K562 (cell line): ENCODE results near the gene PPP1R2B. TPM values are rescaled to one million over a fixed set of nuclear protein-coding genes. Genes with fewer than 3 reads are reported as not detected.

Experiments
- ATAC-seq: fragments of 200-7000 bp; cut with Tn5 transposase; 3 replicates; pipeline ENCODE4 v1.9.1; 2020; ENCODE audit warnings: moderate library complexity
- BruUV-seq: library from RNA; stranded (reverse); fragments of 400-500 nt; replicated peaks from 2 replicates; lab custom pipeline; 2021; lab: Mats Ljungman, UMichigan
- CTCF ChIA-PET: fragments of 300-600 bp; formaldehyde crosslinking; extraction: SDS; loops from one replicate; lab custom pipeline; 2021; ENCODE audit warnings: low intra/inter-chr PET ratio; lab: Yijun Ruan, JAX
- POLR2A ChIA-PET: fragments of 300-600, 350-650 bp; sonication (Branson Sonifier 250); formaldehyde crosslinking; extraction: SDS; loops from one replicate; lab custom pipeline; 2021; ENCODE audit warnings: antibody characterized with exemption, inconsistent platforms; lab: Yijun Ruan, JAX
- DNase-seq, 4 experiments: peaks; one replicate each; pipeline versions ENCODE4 v3.0.0 to v3.0.0-alpha.2; 2011 to 2018; ENCODE audit warnings: low spot score in 3 of 4, mixed read lengths in 3 of 4; ENCODE audit errors: extremely low read depth in 1 of 4
- FAIRE-seq: peaks from 2 replicates; lab custom pipeline; 2011; peaks lifted over from hg19 to GRCh38; lab: Jason Lieb, UNC
- H2AFZ ChIP-seq: 2 replicates; pipeline ENCODE4 v1.6.0; 2011; ENCODE audit warnings: low read depth, low read length, control low read depth, inconsistent platforms
- H3K27ac ChIP-seq: fragments of 200-600 bp; 3 replicates; pipeline ENCODE4 v1.8.0; 2011; ENCODE audit warnings: low read depth, mild to moderate bottlenecking, control low read depth, inconsistent platforms, low read length, moderate library complexity, mixed read lengths; ENCODE audit errors: extremely low read depth
- H3K27me3 ChIP-seq, 2 experiments: fragments of 300-600 bp in 1 of 2; 2 replicates in 1 of 2; 3 replicates in 1 of 2; pipeline versions ENCODE4 v1.6.0 to v1.8.0; 2011; ENCODE audit warnings: inconsistent platforms in 2 of 2, low read length in 2 of 2, mild to moderate bottlenecking in 1 of 2, mixed read lengths in 1 of 2, moderate library complexity in 1 of 2; ENCODE audit not compliant: control insufficient read depth in 2 of 2, insufficient read depth in 2 of 2
- H3K36me3 ChIP-seq: fragments of 300-600 bp; 3 replicates; pipeline ENCODE4 v1.8.0; 2011; ENCODE audit warnings: mild to moderate bottlenecking, low read length, inconsistent platforms; ENCODE audit not compliant: control insufficient read depth, insufficient read depth
- H3K4me1 ChIP-seq, 2 experiments: fragments of 200-600 bp in 1 of 2; replicated peaks in 1 of 2; 2 replicates in 1 of 2; 3 replicates in 1 of 2; pipeline versions ENCODE4 v1.5.1 to v1.8.0; 2011; ENCODE audit warnings: inconsistent platforms in 2 of 2, low read length in 2 of 2, mild to moderate bottlenecking in 1 of 2, mixed read lengths in 1 of 2, moderate library complexity in 1 of 2; ENCODE audit not compliant: control insufficient read depth in 2 of 2, insufficient read depth in 2 of 2
- H3K4me2 ChIP-seq: 2 replicates; pipeline ENCODE4 v1.6.1; 2011; ENCODE audit warnings: low read length, control low read depth, inconsistent platforms, mixed read lengths; ENCODE audit not compliant: insufficient read depth
- H3K4me3 ChIP-seq: fragments of 200-600 bp; sonication (generic), shearing (Covaris generic); 2 replicates; pipeline ENCODE4 v1.5.1; 2016; ENCODE audit warnings: control low read depth, inconsistent platforms
- H3K79me2 ChIP-seq: fragments of 200-600 bp; 3 replicates; pipeline ENCODE4 v1.8.0; 2011; ENCODE audit warnings: low read length, inconsistent platforms; ENCODE audit not compliant: control insufficient read depth, insufficient read depth
- H3K9ac ChIP-seq, 2 experiments: 2 replicates each; pipeline versions ENCODE4 v1.6.0 to v1.6.1; 2011; ENCODE audit warnings: low read depth in 2 of 2, low read length in 2 of 2, control low read depth in 1 of 2, inconsistent platforms in 1 of 2, mild to moderate bottlenecking in 1 of 2, mixed read lengths in 1 of 2; ENCODE audit not compliant: insufficient read depth in 1 of 2
- H3K9me1 ChIP-seq: one replicate; pipeline ENCODE4 v1.6.0; 2011; ENCODE audit warnings: inconsistent platforms, mild to moderate bottlenecking, low read length, moderate library complexity; ENCODE audit not compliant: control insufficient read depth, insufficient read depth
- H3K9me3 ChIP-seq: replicated peaks from 2 replicates; pipeline ENCODE4 v1.5.1; 2011; ENCODE audit warnings: low read depth, low read length, inconsistent platforms; ENCODE audit not compliant: control insufficient read depth, insufficient read depth
- H4K20me1 ChIP-seq: replicated peaks from 2 replicates; pipeline ENCODE4 v1.6.1; 2011; ENCODE audit warnings: low read length, inconsistent platforms, mixed read lengths; ENCODE audit not compliant: control insufficient read depth, insufficient read depth
- EP300 ChIP-seq: IDR thresholded peaks from 2 replicates; pipeline ENCODE4 v1.6.1; 2012; ENCODE audit warnings: low read length, improper control_type of control experiment
- ETV6 ChIP-seq, 3 experiments: fragments of 150-350 bp in 1 of 3; sonication (generic) in 1 of 3; formaldehyde crosslinking in 1 of 3; IDR thresholded peaks; 2 replicates each; pipeline versions ENCODE4 v1.6.1 to v1.8.0; 2014 to 2022; ENCODE audit warnings: borderline replicate concordance in 2 of 3, low read depth in 2 of 3, antibody characterized with exemption in 1 of 3, low read length in 1 of 3, mild to moderate bottlenecking in 1 of 3, missing genetic modification reagents in 1 of 3
- FOXK2 ChIP-seq, 2 experiments: fragments of 450-650 bp; IDR thresholded peaks in 1 of 2; conservative IDR thresholded peaks in 1 of 2; 2 replicates each; pipeline ENCODE4 v1.6.1; 2016; ENCODE audit warnings: low read depth in 2 of 2, mild to moderate bottlenecking in 1 of 2
- NEUROD1 ChIP-seq: fragments of 150-350 bp; IDR thresholded peaks from 2 replicates; pipeline ENCODE4 v1.6.1; 2014; ENCODE audit warnings: borderline replicate concordance, low read length, low read depth; ENCODE audit not compliant: partially characterized antibody
- POLR2G ChIP-seq: fragments of 200-400 bp; formaldehyde crosslinking; IDR thresholded peaks from 2 replicates; pipeline ENCODE4 v1.6.1; 2017; ENCODE audit warnings: low read depth, mild to moderate bottlenecking, antibody characterized with exemption, low read length, moderate library complexity
- PTBP1 ChIP-seq: fragments of 200-400 bp; formaldehyde crosslinking; IDR thresholded peaks from 2 replicates; pipeline ENCODE4 v1.6.1; 2017; ENCODE audit warnings: low read depth, low read length
- PYGO2 ChIP-seq: fragments of 450-650 bp; IDR thresholded peaks from 2 replicates; pipeline ENCODE4 v1.6.1; 2016; ENCODE audit warnings: mild to moderate bottlenecking, missing genetic modification characterization, moderate library complexity, missing compliant biosample characterization
- SIX5 ChIP-seq, 2 experiments: IDR thresholded peaks; 2 replicates each; pipeline ENCODE4 v1.6.1; 2011; ENCODE audit warnings: low read length in 2 of 2, borderline replicate concordance in 1 of 2, low read depth in 1 of 2, mild to moderate bottlenecking in 1 of 2, moderate library complexity in 1 of 2; ENCODE audit not compliant: insufficient read depth in 1 of 2
- SPI1 ChIP-seq: IDR thresholded peaks from 2 replicates; pipeline ENCODE4 v1.6.1; 2011; ENCODE audit warnings: low read depth, low read length, control low read depth, borderline replicate concordance
- ZNF232 ChIP-seq: sonication (generic); formaldehyde crosslinking; IDR thresholded peaks from 2 replicates; pipeline ENCODE4 v1.8.0; 2022; ENCODE audit warnings: mild to moderate bottlenecking, missing genetic modification reagents
- ZNF253 ChIP-seq: fragments of 250-450 bp; sonication (Bioruptor Pico); conservative IDR thresholded peaks from 2 replicates; pipeline ENCODE4 v1.6.1; 2021; ENCODE audit warnings: mild to moderate bottlenecking
- ZNF311 ChIP-seq: fragments of 250-450 bp; sonication (Bioruptor Pico); IDR thresholded peaks from 2 replicates; pipeline ENCODE4 v1.4.0; 2020; ENCODE audit warnings: mild to moderate bottlenecking, moderate library complexity
- ZNF780A ChIP-seq: fragments of 250-450 bp; sonication (Bioruptor Pico); IDR thresholded peaks from 2 replicates; pipeline ENCODE4 v1.5.0; 2021; ENCODE audit warnings: mild to moderate bottlenecking
- ZSCAN32 ChIP-seq: fragments of 450-650 bp; formaldehyde crosslinking; IDR thresholded peaks from 2 replicates; pipeline ENCODE4 v1.4.0; 2020; ENCODE audit warnings: mild to moderate bottlenecking, moderate library complexity
- WGBS: fragments of 100-300 bp; shearing (Covaris generic); methylation state at CpG from one replicate; pipeline ENCODE4 v1.1.6; 2016; ENCODE audit warnings: low coverage, mixed read lengths; ENCODE audit not compliant: insufficient coverage; ENCODE audit errors: missing lambda C conversion rate; 5-methylcytosine and 5-hydroxymethylcytosine counted together
- in situ Hi-C: fragments of 300-500 bp; cut with MboI; formaldehyde crosslinking; loops from 4 replicates; pipeline ENCODE4 v1.15.0; 2018; ENCODE audit warnings: inconsistent platforms, mixed read lengths
- intact Hi-C: fragments of 100-400 bp; cut with micrococcal nuclease; formaldehyde crosslinking; loops from 2 replicates; pipeline ENCODE4 v1.14.2; 2022
- polyA plus RNA-seq, 8 experiments: library from polyadenylated mRNA; depleted of rRNA in 4 of 8; stranded (reverse) in 5 of 8; unstranded in 3 of 8; fragments of >200 nt; fragmentation: Nextera tagmentation in 2 of 8; fragmentation: Illumina TruSeq in 1 of 8; extraction: Ambion mirVana in 2 of 8; extraction: Trizol in 1 of 8; gene quantifications; 2 replicates each; pipeline versions ENCODE4 v1.2.1 to v1.2.3, GENCODE V29; 2011 to 2014; ENCODE audit warnings: inconsistent platforms in 1 of 8, missing spikeins in 1 of 8
- total RNA-seq, 7 experiments: library from RNA; depleted of rRNA in 6 of 7; stranded (reverse); fragments of >200 nt in 6 of 7; fragmentation: Illumina TruSeq in 2 of 7; extraction: Trizol in 2 of 7; gene quantifications; 2 replicates each; pipeline versions ENCODE4 v1.2.1 to v1.2.3, GENCODE V29; 2011 to 2021; ENCODE audit warnings: low replicate concordance in 1 of 7
- TF ChIP-seq, protein P1 (sequence below): fragments of 150-350 bp; IDR thresholded peaks from 2 replicates; pipeline ENCODE4 v1.6.1; 2014; ENCODE audit warnings: low read depth, mild to moderate bottlenecking, low read length, borderline replicate concordance
- TF ChIP-seq, protein P2 (sequence below): sonication (generic); formaldehyde crosslinking; IDR thresholded peaks from 2 replicates; pipeline ENCODE4 v1.5.0; 2020; ENCODE audit warnings: missing genetic modification reagents

PPP1R2B gene
- total and polyA plus RNA-seq, 9 of the 15 experiments (the other 6 are each of a cell fraction or from before 2014, with no cell fraction given): 0.06 to 0.11 TPM; not detected in 7

DNA sequence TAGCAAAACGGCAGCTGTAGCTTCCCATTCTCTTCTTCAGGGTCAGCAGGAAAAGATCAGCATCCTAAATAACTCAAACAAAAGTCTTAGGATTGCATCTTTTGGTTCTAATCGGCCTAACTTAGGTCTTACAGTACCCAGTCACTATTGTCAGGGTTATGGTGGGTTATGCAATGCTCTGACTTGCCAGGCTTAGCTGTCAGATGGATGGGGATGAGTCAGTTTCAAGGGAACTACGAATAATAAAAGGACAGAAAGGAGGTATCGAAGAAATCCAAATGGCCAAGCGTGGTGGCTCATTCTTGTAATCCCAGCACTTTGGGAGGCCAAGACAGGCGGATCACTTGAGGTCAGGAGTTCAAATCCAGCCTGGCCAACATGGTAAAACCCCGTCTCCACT, 46.5 kb downstream of the PPP1R2B start:
- ATAC-seq: no peak
- Histone ChIP-seq H3K36me3 (no peaks in the 10 kb centered on the region), H2AFZ (no peak overlapping the region), H3K9me1 (no peaks in the 10 kb centered on the region), H3K27me3 (no peaks in the 10 kb centered on the region), H3K9me3 (no peaks in the 10 kb centered on the region), H3K4me3 (no peak overlapping the region), H3K4me2 (no peak overlapping the region), H4K20me1 (no peaks in the 10 kb centered on the region), H3K27ac (no peak overlapping the region), H3K4me1 (no peaks in the 10 kb centered on the region), H3K79me2 (no peaks in the 10 kb centered on the region), H3K9ac (no peak overlapping the region)
- WGBS: 3% methylated on average over 7 of the region's 7 CpGs
- FAIRE-seq: no peak
- BruUV-seq: no TSS peak
- ChIA-PET CTCF (no interaction called here), POLR2A (no interaction called here)
- DNase-seq: no peak
- in situ Hi-C loops (no loop called here), intact Hi-C loops (no loop called here)
- TF ChIP-seq, protein P1, sequence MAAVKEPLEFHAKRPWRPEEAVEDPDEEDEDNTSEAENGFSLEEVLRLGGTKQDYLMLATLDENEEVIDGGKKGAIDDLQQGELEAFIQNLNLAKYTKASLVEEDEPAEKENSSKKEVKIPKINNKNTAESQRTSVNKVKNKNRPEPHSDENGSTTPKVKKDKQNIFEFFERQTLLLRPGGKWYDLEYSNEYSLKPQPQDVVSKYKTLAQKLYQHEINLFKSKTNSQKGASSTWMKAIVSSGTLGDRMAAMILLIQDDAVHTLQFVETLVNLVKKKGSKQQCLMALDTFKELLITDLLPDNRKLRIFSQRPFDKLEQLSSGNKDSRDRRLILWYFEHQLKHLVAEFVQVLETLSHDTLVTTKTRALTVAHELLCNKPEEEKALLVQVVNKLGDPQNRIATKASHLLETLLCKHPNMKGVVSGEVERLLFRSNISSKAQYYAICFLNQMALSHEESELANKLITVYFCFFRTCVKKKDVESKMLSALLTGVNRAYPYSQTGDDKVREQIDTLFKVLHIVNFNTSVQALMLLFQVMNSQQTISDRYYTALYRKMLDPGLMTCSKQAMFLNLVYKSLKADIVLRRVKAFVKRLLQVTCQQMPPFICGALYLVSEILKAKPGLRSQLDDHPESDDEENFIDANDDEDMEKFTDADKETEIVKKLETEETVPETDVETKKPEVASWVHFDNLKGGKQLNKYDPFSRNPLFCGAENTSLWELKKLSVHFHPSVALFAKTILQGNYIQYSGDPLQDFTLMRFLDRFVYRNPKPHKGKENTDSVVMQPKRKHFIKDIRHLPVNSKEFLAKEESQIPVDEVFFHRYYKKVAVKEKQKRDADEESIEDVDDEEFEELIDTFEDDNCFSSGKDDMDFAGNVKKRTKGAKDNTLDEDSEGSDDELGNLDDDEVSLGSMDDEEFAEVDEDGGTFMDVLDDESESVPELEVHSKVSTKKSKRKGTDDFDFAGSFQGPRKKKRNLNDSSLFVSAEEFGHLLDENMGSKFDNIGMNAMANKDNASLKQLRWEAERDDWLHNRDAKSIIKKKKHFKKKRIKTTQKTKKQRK: no peak
- TF ChIP-seq ZSCAN32 (CRISPR knock-in tag) (no peak), SPI1 (no peak), ZNF253 (no peak), SIX5 (IDR thresholded peaks at IDR 0.05; ENCODE audit: borderline replicate concordance in 1 of 2, insufficient read depth in 1 of 2, low read depth in 1 of 2, low read length in 2 of 2) (no peak), ETV6 (IDR thresholded peaks at IDR 0.05; ENCODE audit: borderline replicate concordance in 1 of 2, low read depth in 2 of 2, low read length in 1 of 2) (no peak), ETV6 (CRISPR knock-in tag; IDR thresholded peaks at IDR 0.05; ENCODE audit: borderline replicate concordance) (no peak), POLR2G (no peak), NEUROD1 (no peak), PTBP1 (no peak), FOXK2 (conservative IDR thresholded peaks at IDR 0.05 in 1 of 2, IDR thresholded peaks at IDR 0.05 in 1 of 2; ENCODE audit: low read depth in 2 of 2) (no peak), PYGO2 (tag) (no peak), ZNF311 (CRISPR knock-in tag) (no peak), ZNF232 (CRISPR knock-in tag) (no peak), ZNF780A (no peak), EP300 (no peak)
- TF ChIP-seq, protein P2, sequence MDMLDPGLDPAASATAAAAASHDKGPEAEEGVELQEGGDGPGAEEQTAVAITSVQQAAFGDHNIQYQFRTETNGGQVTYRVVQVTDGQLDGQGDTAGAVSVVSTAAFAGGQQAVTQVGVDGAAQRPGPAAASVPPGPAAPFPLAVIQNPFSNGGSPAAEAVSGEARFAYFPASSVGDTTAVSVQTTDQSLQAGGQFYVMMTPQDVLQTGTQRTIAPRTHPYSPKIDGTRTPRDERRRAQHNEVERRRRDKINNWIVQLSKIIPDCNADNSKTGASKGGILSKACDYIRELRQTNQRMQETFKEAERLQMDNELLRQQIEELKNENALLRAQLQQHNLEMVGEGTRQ (CRISPR knock-in tag): no peak
